ENCODE measurements around the gene PWWP2A. TPM values are rescaled to one million over a fixed set of nuclear protein-coding genes. Genes with fewer than 3 reads are reported as not detected.

The PWWP2A gene, protein sequence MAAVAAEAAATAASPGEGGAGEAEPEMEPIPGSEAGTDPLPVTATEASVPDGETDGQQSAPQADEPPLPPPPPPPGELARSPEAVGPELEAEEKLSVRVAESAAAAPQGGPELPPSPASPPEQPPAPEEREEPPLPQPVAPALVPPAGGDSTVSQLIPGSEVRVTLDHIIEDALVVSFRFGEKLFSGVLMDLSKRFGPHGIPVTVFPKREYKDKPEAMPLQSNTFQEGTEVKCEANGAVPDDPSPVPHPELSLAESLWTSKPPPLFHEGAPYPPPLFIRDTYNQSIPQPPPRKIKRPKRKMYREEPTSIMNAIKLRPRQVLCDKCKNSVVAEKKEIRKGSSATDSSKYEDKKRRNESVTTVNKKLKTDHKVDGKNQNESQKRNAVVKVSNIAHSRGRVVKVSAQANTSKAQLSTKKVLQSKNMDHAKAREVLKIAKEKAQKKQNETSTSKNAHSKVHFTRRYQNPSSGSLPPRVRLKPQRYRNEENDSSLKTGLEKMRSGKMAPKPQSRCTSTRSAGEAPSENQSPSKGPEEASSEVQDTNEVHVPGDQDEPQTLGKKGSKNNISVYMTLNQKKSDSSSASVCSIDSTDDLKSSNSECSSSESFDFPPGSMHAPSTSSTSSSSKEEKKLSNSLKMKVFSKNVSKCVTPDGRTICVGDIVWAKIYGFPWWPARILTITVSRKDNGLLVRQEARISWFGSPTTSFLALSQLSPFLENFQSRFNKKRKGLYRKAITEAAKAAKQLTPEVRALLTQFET
- total RNA-seq: 14.7 and 28.5 TPM in 2 replicates

GRCh38 chr5:160119142-160119904, at the start of gene PWWP2A:
Gene PWWP2A (minus strand): TSS chr5:160119450. CDS start chr5:160119388, 62 bp downstream.

Other genes with a start within 250 kb of the PWWP2A start
- gene ADRA1B, start 203.0 kb downstream of the PWWP2A start, total RNA-seq: 0.20 and 0.37 TPM in 2 replicates
- 26.8 and 29.5 TPM in 2 replicates for gene TTC1, start 110.3 kb downstream of the PWWP2A start, total RNA-seq
- gene FABP6, start 110.1 kb upstream of the PWWP2A start, total RNA-seq: not detected in 2 replicates
- not detected in 2 replicates for gene CCNJL, start 193.1 kb upstream of the PWWP2A start, total RNA-seq

All from subcutaneous preadipocyte (primary cell).